SKM-1 (cell line): ENCODE results near the gene MYRIP.
"Not testable (repeated sequence)": the region's sequence is repeated elsewhere in the genome, so short reads cannot be mapped to it uniquely, and the experiment has no call there.

Experiments
- DNase-seq: peaks from one replicate; lab custom pipeline; 2025; ENCODE audit not compliant: unreplicated experiment; lab: John Stamatoyannopoulos, UW

Gene MYRIP

GRCh38 chr3:40078590-40078989 lies 269.2 kb downstream of the MYRIP start:
- no peak for DNase-seq

GRCh38 chr3:40079203-40079846 lies 269.9 kb downstream of the MYRIP start:
- no peak for DNase-seq

GRCh38 chr3:40079847-40080240 lies 270.4 kb downstream of the MYRIP start:
- DNase-seq: no peak

GRCh38 chr3:40083066-40083465 lies 273.7 kb downstream of the MYRIP start:
- DNase-seq: no peak

- not testable (repeated sequence) for DNase-seq
Measured at GRCh38 chr3:40084424-40084823, 275.0 kb downstream of the MYRIP start.

- DNase-seq: no peak
Measured at GRCh38 chr3:40086890-40087883, 277.8 kb downstream of the MYRIP start.

GRCh38 chr3:40088527-40089170 lies 279.2 kb downstream of the MYRIP start:
- DNase-seq: no peak

- no peak for DNase-seq
Measured at GRCh38 chr3:40096661-40097111, 287.3 kb downstream of the MYRIP start.

- no peak for DNase-seq
Measured at GRCh38 chr3:40097131-40098117, 288.0 kb downstream of the MYRIP start.

- DNase-seq: no peak
Measured at GRCh38 chr3:40098261-40098759, 288.9 kb downstream of the MYRIP start.

GRCh38 chr3:40099871-40100270 lies 290.5 kb downstream of the MYRIP start:
- DNase-seq: no peak

GRCh38 chr3:40102182-40102581 lies 292.8 kb downstream of the MYRIP start:
- no peak for DNase-seq

- no peak for DNase-seq
Measured at GRCh38 chr3:40103829-40104228, 294.4 kb downstream of the MYRIP start.

- DNase-seq: no peak
Measured at GRCh38 chr3:40104441-40104840, 295.0 kb downstream of the MYRIP start.

- DNase-seq: no peak
Measured at GRCh38 chr3:40108643-40109042, 299.2 kb downstream of the MYRIP start.

- DNase-seq: no peak
Measured at GRCh38 chr3:40109641-40110490, 300.5 kb downstream of the MYRIP start.

GRCh38 chr3:40116478-40117177 lies 307.2 kb downstream of the MYRIP start:
- no peak for DNase-seq

GRCh38 chr3:40118091-40118490 lies 308.7 kb downstream of the MYRIP start:
- no peak for DNase-seq
